HPDE6-E6E7 (cell line): ENCODE results near the gene HS3ST1.
A peak's percentile ranks its signal among the peaks of the same experiment; 100 is the strongest.
"Not testable (repeated sequence)": the region's sequence is repeated elsewhere in the genome, so short reads cannot be mapped to it uniquely, and the experiment has no call there.

Experiments
- DNase-seq: peaks from one replicate; pipeline ENCODE4 v3.0.0; 2011; ENCODE audit warnings: missing footprints; ENCODE audit errors: extremely low spot score

HS3ST1 gene

GRCh38 chr4:11404431-11404830 lies 24.3 kb downstream of the HS3ST1 start:
- no peak for DNase-seq

DNA sequence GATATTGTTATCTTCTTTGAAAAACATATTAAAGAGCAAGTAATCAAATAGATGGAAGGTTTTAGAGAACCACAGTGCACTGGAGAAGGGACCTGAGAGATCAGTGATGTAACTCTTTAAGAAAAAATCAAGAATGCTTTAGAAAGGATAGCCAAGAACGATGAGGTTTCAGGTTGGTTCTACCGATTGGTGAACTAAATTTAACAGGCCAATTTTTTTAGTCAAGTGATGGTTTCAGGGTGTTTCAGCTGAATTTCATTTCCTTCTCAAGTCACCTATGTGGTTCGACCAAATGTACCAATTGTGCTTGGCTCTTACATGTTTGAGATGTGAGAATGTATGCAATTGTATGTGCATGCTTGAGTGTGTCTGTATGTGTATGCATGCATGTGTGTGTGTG lies 26.5 kb downstream of the HS3ST1 start:
- no peak for DNase-seq

DNA sequence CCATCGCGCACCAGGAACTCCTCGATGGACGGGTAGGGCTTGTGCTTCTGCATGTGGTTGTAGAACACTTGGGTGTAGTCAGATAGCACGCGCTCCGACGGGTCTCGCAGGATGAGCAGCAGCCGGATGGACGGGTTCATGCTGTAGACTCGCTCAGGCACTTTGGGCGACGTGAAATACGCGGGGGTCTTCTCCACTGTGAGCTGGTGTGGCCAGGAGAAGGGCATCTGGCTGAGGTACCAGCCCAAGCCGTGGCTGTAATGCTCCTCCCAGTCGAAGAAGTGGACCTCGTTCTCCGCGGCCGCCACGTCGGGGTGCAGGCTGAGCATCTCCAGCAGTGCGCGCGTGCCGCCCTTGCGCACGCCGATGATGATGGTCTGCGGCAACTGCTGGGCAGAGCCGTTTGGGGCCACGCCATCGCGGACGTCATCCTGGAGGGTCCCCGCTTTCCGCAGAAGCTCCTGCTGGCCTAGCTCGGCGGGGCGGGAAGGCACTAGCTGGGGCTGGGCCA lies 29.2 kb downstream of the HS3ST1 start:
- no peak for DNase-seq

- DNase-seq = no peak
Measured at GRCh38 chr4:11397819-11398610, 30.7 kb downstream of the HS3ST1 start.

- DNase-seq = peak; percentile 75
Measured at GRCh38 chr4:11397146-11397545, 31.5 kb downstream of the HS3ST1 start.

GRCh38 chr4:11393551-11393950 lies 35.1 kb downstream of the HS3ST1 start:
- no peak for DNase-seq

DNA sequence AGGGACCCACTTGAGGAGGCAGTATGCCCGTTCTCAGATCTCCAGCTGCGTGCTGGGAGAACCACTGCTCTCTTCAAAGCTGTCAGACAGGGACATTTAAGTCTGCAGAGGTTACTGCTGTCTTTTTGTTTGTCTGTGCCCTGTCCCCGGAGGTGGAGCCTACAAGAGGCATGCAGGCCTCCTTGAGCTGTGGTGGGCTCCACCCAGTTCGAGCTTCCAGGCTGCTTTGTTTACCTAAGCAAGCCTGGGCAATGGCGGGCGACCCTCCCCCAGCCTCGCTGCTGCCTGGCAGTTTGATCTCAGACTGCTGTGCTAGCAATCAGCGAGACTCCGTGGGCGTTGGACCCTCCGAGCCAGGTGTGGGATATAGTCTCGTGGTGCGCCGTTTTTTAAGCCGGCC lies 44.6 kb downstream of the HS3ST1 start:
- not testable (repeated sequence) for DNase-seq

DNA sequence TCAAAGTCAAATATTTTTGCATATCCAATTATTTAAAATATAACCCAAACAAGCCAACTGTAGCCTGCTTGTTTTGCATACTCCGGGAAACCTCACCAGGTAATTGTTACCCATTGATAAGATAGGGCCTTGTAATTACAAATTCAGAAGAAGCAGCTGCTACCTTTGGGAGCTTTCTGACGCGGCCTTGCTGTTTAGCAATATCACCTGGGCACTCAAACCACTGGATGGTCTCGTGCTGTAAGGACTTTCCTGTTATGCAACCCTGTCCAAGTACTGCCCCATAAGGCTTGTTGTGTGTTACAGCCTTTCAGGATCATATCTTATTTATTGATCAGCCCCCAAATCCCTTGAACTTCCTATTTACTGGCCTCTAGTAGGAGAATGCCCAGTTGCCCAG lies 52.1 kb downstream of the HS3ST1 start:
- no peak for DNase-seq

DNA sequence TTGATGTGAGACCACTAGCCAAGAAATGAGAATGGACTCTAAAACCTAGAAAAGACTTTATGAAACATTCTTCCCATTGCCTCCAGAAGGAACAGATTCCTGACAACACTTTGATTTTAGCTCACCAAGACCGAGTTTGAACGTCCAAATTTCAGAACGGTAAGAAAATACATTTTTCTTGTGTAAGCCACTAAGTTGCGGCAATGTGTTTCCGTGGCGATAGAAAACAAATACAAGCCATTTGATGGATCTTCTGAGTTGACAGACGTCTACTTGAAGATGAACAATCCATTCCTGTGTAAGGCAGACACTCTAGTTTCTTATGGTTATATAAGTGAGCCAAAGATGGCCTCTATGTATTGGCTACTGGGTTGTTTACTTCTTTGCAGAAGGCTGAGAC lies 52.5 kb downstream of the HS3ST1 start:
- no peak for DNase-seq

DNA sequence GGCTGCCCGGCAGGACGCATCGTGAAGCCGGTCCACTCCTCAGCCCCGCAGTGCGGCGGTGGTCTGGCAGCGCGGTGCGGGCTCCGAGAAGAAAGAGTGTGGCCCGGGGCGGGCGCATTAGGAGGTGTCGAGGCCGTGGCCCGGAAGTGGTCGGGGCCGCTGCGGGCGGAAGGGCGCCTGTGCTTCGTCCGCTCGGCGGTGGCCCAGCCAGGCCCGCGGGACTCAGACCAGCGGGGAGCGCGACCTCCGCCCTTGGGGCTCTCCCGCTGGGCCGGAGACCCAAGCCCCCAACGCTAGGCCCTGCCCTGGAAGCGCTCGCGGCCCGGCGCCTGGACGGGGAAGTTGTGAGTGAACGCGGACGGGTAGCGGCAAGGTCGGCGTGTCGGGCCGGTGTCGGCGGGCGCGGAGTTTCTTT lies 60.0 kb downstream of the HS3ST1 start:
- no peak for DNase-seq

DNA sequence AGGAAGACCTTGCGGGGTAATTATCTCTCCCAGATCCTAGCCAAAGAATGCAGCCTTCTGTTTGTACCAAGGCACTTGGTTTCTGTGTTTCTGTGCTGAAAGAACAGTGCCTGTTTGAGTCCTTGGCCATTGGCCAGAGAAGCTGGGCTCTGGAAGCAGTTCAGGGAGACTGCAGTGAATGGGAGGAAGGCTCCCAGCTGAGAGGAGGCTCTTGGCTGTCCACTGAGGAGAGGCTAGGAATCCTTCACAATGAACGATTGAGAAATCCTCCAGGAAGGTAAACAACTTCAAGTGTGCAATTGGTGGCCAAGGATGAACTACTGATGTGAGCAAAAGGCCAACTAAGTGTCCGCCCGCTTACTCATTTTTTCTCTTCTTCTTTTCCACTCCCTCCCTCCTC lies 61.3 kb downstream of the HS3ST1 start:
- DNase-seq = no peak

- no peak for DNase-seq
Measured at GRCh38 chr4:11366859-11367258, 61.8 kb downstream of the HS3ST1 start.

DNA sequence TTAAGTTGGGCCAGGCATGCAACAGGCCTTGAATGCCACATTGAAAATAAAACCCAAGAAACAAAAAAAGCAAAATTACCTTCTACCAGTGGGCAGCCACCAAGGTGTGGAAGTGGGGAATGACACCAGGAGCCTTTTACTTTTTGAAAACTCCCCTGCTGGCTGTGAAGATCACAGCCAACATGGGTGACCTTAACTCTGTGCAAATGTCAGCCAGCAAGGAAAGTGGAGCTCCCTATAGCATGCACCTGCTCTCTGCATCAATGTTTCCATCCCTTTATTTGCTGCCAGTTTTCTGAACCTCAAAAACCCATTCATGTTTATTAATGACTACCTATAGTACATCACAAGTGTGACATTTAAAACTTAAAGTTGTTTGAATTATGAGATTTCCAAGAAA lies 63.7 kb downstream of the HS3ST1 start:
- no peak for DNase-seq

GRCh38 chr4:11359591-11359990 lies 69.1 kb downstream of the HS3ST1 start:
- DNase-seq = no peak

- DNase-seq = no peak
Measured at GRCh38 chr4:11355226-11355625, 73.5 kb downstream of the HS3ST1 start.

GRCh38 chr4:11354531-11354930 lies 74.2 kb downstream of the HS3ST1 start:
- no peak for DNase-seq

DNA sequence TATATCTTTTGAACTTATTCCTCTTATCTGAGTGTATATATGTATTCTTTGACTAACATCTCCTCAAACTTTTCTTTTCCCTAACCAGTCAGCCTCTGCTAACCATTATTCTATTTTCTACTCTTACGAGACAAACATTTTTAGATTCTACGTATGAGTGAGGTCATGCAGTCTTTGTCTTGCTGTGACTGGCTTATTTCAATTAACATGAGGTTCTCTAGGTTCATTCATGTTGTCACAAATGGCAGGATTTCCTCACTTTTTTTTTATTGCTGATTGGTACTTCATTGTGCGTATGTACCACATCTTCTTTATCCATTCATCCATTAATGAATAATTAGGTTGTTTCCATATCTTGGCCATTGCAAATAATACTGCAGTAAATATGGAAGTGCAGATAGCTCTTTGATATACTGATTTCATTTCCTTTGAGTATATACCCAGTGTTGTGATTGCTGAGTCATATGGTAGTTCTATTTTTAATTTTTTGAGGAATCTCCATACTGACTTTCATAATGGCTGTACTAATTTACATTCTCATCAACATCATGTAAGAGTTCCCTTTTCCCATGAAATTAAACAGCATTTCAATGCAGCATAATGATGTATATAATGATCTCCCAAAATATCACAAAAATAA lies 80.1 kb downstream of the HS3ST1 start:
- DNase-seq = no peak

- no peak for DNase-seq
Measured at GRCh38 chr4:11344916-11345315, 83.8 kb downstream of the HS3ST1 start.

DNA sequence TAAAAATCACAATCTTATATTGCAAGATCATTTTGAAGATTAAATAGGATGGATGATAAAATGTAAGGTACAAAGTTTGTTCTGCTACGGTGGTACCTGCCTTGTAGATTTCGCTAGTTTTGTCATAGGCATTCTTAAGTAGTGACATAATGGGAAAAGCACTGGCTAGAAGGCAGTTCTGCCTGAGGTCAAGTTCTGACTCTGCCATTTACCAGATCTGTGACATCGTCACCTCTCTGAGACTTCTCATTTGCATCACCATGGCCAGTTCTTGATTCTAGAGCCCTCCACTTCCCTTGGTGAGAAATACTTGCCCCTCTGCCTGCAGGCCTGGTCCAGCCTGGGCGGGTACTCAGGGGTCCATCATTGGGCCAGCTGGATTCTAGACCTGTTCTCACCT lies 85.2 kb downstream of the HS3ST1 start:
- DNase-seq = no peak
